Pancreas (tissue), 10 donors: ENCODE measurements around the gene TDRKH. TPM values are rescaled to one million over a fixed set of nuclear protein-coding genes. Genes with fewer than 3 reads are reported as not detected.
A peak's percentile ranks its signal among the peaks of the same experiment; 100 is the strongest.

Experiments used
- ATAC-seq, 4 donors: fragments of 200-7000 bp; cut with Tn5 transposase; one replicate each; pipeline versions ENCODE4 v1.8.0 to v1.9.1; 2020; ENCODE audit warnings: mild to moderate bottlenecking in 4 of 4, moderate library complexity in 4 of 4
- DNase-seq, 6 donors: peaks; one replicate each; pipeline ENCODE4 v3.0.0-alpha.2; 2020
- FAIRE-seq: peaks from 2 replicates; lab custom pipeline; 2012; peaks lifted over from hg19 to GRCh38; lab: Jason Lieb, UNC
- H3K27ac ChIP-seq, 4 donors: fragments of 200-600 bp; sonication (generic); 1 replicate in 3 of 4; 2 replicates in 1 of 4; pipeline versions ENCODE4 v1.5.0 to v1.8.0; 2020
- H3K27me3 ChIP-seq, 4 donors: fragments of 200-600 bp; one replicate each; pipeline ENCODE4 v1.8.0; 2021
- H3K36me3 ChIP-seq, 3 donors: fragments of 200-600 bp; sonication (generic) in 1 of 3; one replicate each; pipeline versions ENCODE4 v1.5.0 to v1.8.0; 2020 to 2021
- H3K4me1 ChIP-seq, 3 donors: fragments of 200-600 bp; one replicate each; pipeline ENCODE4 v1.8.0; 2021
- H3K4me3 ChIP-seq, 4 donors: fragments of 200-600 bp; sonication (generic) in 2 of 4; one replicate each; pipeline versions ENCODE4 v1.5.0 to v1.8.0; 2020 to 2021
- H3K9me3 ChIP-seq, 4 donors: fragments of 200-600 bp; one replicate each; pipeline ENCODE4 v1.8.0; 2021
- CTCF ChIP-seq, 4 donors: fragments of 200-600 bp; sonication (generic) in 3 of 4; IDR thresholded peaks; one replicate each; pipeline versions ENCODE4 v1.5.0 to v1.8.0; 2021; ENCODE audit warnings: antibody characterized with exemption in 4 of 4
- WGBS, 2 donors: extraction: QIAGEN DNeasy Blood & Tissue Kit; methylation state at CpG; one replicate each; pipeline ENCODE4 v1.1.7; 2013; 5-methylcytosine and 5-hydroxymethylcytosine counted together
- intact Hi-C, 3 donors: fragments of 100-400 bp; cut with DNase I; formaldehyde crosslinking; loops; one replicate each; pipeline versions ENCODE4 v1.11.1 to v1.14.2; 2022
- polyA plus RNA-seq, 2 donors: library from polyadenylated mRNA; stranded (reverse); fragments of 200-250 nt; gene quantifications; one replicate each; pipeline ENCODE4 v1.2.3, GENCODE V29; 2013
- total RNA-seq, 6 donors: library from RNA; stranded (reverse); fragmentation: NEBNext Ultra II Directional in 4 of 6; extraction: Animal tissue kit (Norgen Biotek cat#: 25700) in 4 of 6; gene quantifications; one replicate each; pipeline versions ENCODE4 v1.2.1 to v1.2.4, GENCODE V29; 2021 to 2023
- donor health status: healthy with polysubstance abuse.
- donor health status: DM: no; HTN: no; CAD: no; lungs with moderate emphysema.
- donor health status: DM: no; HTN: no; CAD: no.
- donor health status: control.
- donor health status: control.
- donor health status: Bipolar disorder and iron deficiency.
- donor health status: DM: yes; HTN: yes; CAD: no.
- donor health status: DM: no; HTN: no; CAD: no.
- donor health status: DM: no; HTN: no; CAD: no.
- donor health status: DM: yes; HTN: yes; CAD: no.

The TDRKH gene
- total and polyA plus RNA-seq, 8 donors: 2.6 to 7.5 (median 3.7) TPM

GRCh38 chr1:151813271-151813977 is 23.1 kb upstream of the TDRKH start:
- Histone ChIP-seq H3K4me1 (peaks cover 0 to 18% (median 11%) of the 10 kb centered on the region in 3 donors), H3K27me3 (no peaks in the 10 kb centered on the region), H3K9me3 (no peaks in the 10 kb centered on the region), H3K36me3 (peaks cover 0 to 73% (median 23%) of the 10 kb centered on the region in 3 donors), H3K27ac (no peak overlapping the region), H3K4me3 (no peak overlapping the region)
- FAIRE-seq (no peak), DNase-seq (peak in 2 of 6 donors; percentile 25 to 30), ATAC-seq (no peak)
- intact Hi-C loops: no loop called here
- TF ChIP-seq CTCF (IDR thresholded peaks at IDR 0.05): no peak
- 81 to 84% methylated on average over 12 of the region's 12 CpGs for WGBS, 2 donors

- intact Hi-C loops: no loop called here
- FAIRE-seq: no peak
- WGBS, 2 donors: 91 to 93% methylated on average over 9 of the region's 9 CpGs
- ATAC-seq: no peak
- H3K27ac ChIP-seq: no peak overlapping the region
- no peak for TF ChIP-seq CTCF (IDR thresholded peaks at IDR 0.05)
- H3K4me1 ChIP-seq: peaks cover 0 to 18% (median 11%) of the 10 kb centered on the region in 3 donors
- H3K9me3 ChIP-seq: no peaks in the 10 kb centered on the region
- H3K27me3 ChIP-seq: no peaks in the 10 kb centered on the region
- H3K4me3 ChIP-seq: no peak overlapping the region
- peak in 1 of 6 donors; percentile 14 for DNase-seq
- H3K36me3 ChIP-seq: peaks cover 0 to 64% (median 26%) of the 10 kb centered on the region in 3 donors
Observed at GRCh38 chr1:151811181-151811580, 20.9 kb upstream of the TDRKH start.

- H3K27ac ChIP-seq: peak overlapping the region in 2 of 4 donors; percentile 29 to 37
Observed at GRCh38 chr1:151809985-151810556, 19.8 kb upstream of the TDRKH start.

GRCh38 chr1:151809290-151809984 is 19.1 kb upstream of the TDRKH start:
- no peak for TF ChIP-seq CTCF (IDR thresholded peaks at IDR 0.05)
- H3K4me1 ChIP-seq: peaks cover 0 to 18% (median 11%) of the 10 kb centered on the region in 3 donors
- no peak overlapping the region for H3K4me3 ChIP-seq
- 54 to 59% methylated on average over 8 of the region's 8 CpGs for WGBS, 2 donors
- no peaks in the 10 kb centered on the region for H3K27me3 ChIP-seq
- FAIRE-seq (no peak), DNase-seq (peak in 3 of 6 donors; percentile 9 to 50 (median 30)), ATAC-seq (peak; percentile 56 to 95 (median 84))
- intact Hi-C loops: no loop called here
- peaks cover 0 to 46% (median 16%) of the 10 kb centered on the region in 3 donors for H3K36me3 ChIP-seq
- H3K9me3 ChIP-seq: no peaks in the 10 kb centered on the region
- peak overlapping the region in 2 of 4 donors; percentile 37 to 54 for H3K27ac ChIP-seq

More at GRCh38 chr1:151809985-151810556, 19.8 kb upstream of the TDRKH start:
- FAIRE-seq (no peak), ATAC-seq (peak in 1 of 4 donors; percentile 4), DNase-seq (peak in 1 of 6 donors; percentile 0)
- WGBS, 2 donors: 92 to 100% methylated on average over 1 of the region's 1 CpG
- Histone ChIP-seq H3K9me3 (no peaks in the 10 kb centered on the region), H3K4me1 (peaks cover 0 to 18% (median 11%) of the 10 kb centered on the region in 3 donors), H3K27me3 (no peaks in the 10 kb centered on the region), H3K36me3 (peaks cover 0 to 53% (median 22%) of the 10 kb centered on the region in 3 donors), H3K4me3 (no peak overlapping the region)
- intact Hi-C loops: no loop called here
- TF ChIP-seq CTCF (IDR thresholded peaks at IDR 0.05): no peak
